ENCODE data around the gene SPAAR.

Gene SPAAR

GRCh38 chr9:35899021-35899420 is 10.3 kb upstream of the SPAAR start:
- no peak overlapping the region for H3K9ac ChIP-seq (ENCODE audit: low read length)
- no peaks in the 10 kb centered on the region for H3K9me2 ChIP-seq (replicated peaks; ENCODE audit: insufficient read depth, low read length)
- H3K4me2 ChIP-seq (ENCODE audit: low read depth, low read length, poor library complexity, severe bottlenecking): no peak overlapping the region
- no peak overlapping the region for H2AFZ ChIP-seq (ENCODE audit: low read depth, low read length, severe bottlenecking)
- no peaks in the 10 kb centered on the region for H3K79me2 ChIP-seq (ENCODE audit: insufficient read depth, low read length)
- H3K27ac ChIP-seq (ENCODE audit: low read depth, low read length): no peak overlapping the region
- no peaks in the 10 kb centered on the region for H3K36me3 ChIP-seq (ENCODE audit: low read length)
- TF ChIP-seq, protein P1, sequence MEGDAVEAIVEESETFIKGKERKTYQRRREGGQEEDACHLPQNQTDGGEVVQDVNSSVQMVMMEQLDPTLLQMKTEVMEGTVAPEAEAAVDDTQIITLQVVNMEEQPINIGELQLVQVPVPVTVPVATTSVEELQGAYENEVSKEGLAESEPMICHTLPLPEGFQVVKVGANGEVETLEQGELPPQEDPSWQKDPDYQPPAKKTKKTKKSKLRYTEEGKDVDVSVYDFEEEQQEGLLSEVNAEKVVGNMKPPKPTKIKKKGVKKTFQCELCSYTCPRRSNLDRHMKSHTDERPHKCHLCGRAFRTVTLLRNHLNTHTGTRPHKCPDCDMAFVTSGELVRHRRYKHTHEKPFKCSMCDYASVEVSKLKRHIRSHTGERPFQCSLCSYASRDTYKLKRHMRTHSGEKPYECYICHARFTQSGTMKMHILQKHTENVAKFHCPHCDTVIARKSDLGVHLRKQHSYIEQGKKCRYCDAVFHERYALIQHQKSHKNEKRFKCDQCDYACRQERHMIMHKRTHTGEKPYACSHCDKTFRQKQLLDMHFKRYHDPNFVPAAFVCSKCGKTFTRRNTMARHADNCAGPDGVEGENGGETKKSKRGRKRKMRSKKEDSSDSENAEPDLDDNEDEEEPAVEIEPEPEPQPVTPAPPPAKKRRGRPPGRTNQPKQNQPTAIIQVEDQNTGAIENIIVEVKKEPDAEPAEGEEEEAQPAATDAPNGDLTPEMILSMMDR (IDR thresholded peaks at IDR 0.05; ENCODE audit: insufficient read depth, low read length, poor library complexity, severe bottlenecking): no peak
- no peak for TF ChIP-seq EZH2phosphoT487 (conservative IDR thresholded peaks at IDR 0.05; ENCODE audit: low read length)
- H4K20me1 ChIP-seq (ENCODE audit: low read depth, low read length): no peaks in the 10 kb centered on the region
- no peaks in the 10 kb centered on the region for H3K9me3 ChIP-seq (ENCODE audit: insufficient read depth, low read length)
- H3K4me3 ChIP-seq (ENCODE audit: insufficient read depth, low read length, poor library complexity, severe bottlenecking): no peak overlapping the region
- H3K27me3 ChIP-seq (ENCODE audit: low read length): no peaks in the 10 kb centered on the region
- no peaks in the 10 kb centered on the region for H3F3A ChIP-seq (ENCODE audit: insufficient read depth)

DNA sequence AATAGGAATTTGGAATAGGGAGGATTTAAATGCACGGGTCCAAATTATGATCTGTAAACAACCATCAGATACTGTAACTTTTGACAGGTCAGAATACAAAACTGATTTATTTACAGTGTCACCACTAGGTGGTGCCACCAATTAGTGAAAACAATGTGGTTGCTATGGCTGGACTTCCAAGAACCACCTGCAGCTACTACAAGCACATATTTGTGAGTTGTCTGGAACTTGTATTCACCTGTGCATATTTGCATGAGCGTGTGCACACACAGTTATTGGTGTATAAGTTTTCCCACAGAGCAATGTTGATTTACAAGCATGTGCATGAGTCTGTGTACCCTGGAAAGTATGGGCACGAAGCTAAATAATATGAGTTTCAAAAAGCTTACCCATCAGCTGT is 6.2 kb upstream of the SPAAR start:
- Histone ChIP-seq H3K9me3 (ENCODE audit: insufficient read depth, low read length) (no peaks in the 10 kb centered on the region), H4K20me1 (ENCODE audit: low read depth, low read length) (no peaks in the 10 kb centered on the region), H3K27ac (ENCODE audit: low read depth, low read length) (no peak overlapping the region), H3K4me2 (ENCODE audit: low read depth, low read length, poor library complexity, severe bottlenecking) (no peak overlapping the region), H3K4me3 (ENCODE audit: insufficient read depth, low read length, poor library complexity, severe bottlenecking) (no peak overlapping the region), H3K9me2 (replicated peaks; ENCODE audit: insufficient read depth, low read length) (no peaks in the 10 kb centered on the region), H3K27me3 (ENCODE audit: low read length) (no peaks in the 10 kb centered on the region), H2AFZ (ENCODE audit: low read depth, low read length, severe bottlenecking) (no peak overlapping the region), H3K79me2 (ENCODE audit: insufficient read depth, low read length) (no peaks in the 10 kb centered on the region), H3K36me3 (ENCODE audit: low read length) (no peaks in the 10 kb centered on the region), H3F3A (ENCODE audit: insufficient read depth) (no peaks in the 10 kb centered on the region), H3K9ac (ENCODE audit: low read length) (no peak overlapping the region)
- TF ChIP-seq, protein P1 (IDR thresholded peaks at IDR 0.05; ENCODE audit: insufficient read depth, low read length, poor library complexity, severe bottlenecking): peak; percentile 87
- TF ChIP-seq EZH2phosphoT487 (conservative IDR thresholded peaks at IDR 0.05; ENCODE audit: low read length): no peak

DNA sequence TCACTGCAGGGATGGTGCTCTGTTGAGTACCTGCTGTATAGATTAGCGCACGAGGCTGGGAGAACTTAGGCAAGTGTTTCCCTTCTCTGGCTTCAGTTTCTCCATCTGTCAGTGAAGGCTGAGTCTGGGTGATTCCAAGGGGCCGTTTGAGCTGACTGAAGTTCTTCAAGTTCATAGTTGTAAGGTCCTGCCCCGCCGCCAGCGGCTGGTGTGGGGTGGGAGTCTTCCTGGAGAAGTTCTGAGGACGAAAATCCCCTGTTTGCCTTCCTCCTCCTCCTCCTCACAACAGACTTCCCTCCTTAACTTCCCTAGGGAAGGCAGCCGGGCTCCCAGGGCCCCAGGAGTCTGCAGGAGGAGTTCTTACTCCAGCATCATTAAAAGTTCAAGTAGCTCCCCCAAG is 5.0 kb upstream of the SPAAR start:
- Histone ChIP-seq H3K27ac (ENCODE audit: low read depth, low read length) (no peak overlapping the region), H3K79me2 (ENCODE audit: insufficient read depth, low read length) (no peaks in the 10 kb centered on the region), H3F3A (ENCODE audit: insufficient read depth) (no peaks in the 10 kb centered on the region), H2AFZ (ENCODE audit: low read depth, low read length, severe bottlenecking) (no peak overlapping the region), H4K20me1 (ENCODE audit: low read depth, low read length) (no peaks in the 10 kb centered on the region), H3K4me3 (ENCODE audit: insufficient read depth, low read length, poor library complexity, severe bottlenecking) (no peak overlapping the region), H3K36me3 (ENCODE audit: low read length) (no peaks in the 10 kb centered on the region), H3K4me2 (ENCODE audit: low read depth, low read length, poor library complexity, severe bottlenecking) (no peak overlapping the region), H3K27me3 (ENCODE audit: low read length) (no peaks in the 10 kb centered on the region), H3K9me2 (replicated peaks; ENCODE audit: insufficient read depth, low read length) (no peaks in the 10 kb centered on the region), H3K9ac (ENCODE audit: low read length) (no peak overlapping the region), H3K9me3 (ENCODE audit: insufficient read depth, low read length) (no peaks in the 10 kb centered on the region)
- TF ChIP-seq, protein P1 (IDR thresholded peaks at IDR 0.05; ENCODE audit: insufficient read depth, low read length, poor library complexity, severe bottlenecking): no peak
- no peak for TF ChIP-seq EZH2phosphoT487 (conservative IDR thresholded peaks at IDR 0.05; ENCODE audit: low read length)

Measured in SU-DHL-6 (cell line).